HG03039 (cell line): Measurements from ENCODE around the gene NEU1.
"Not testable (repeated sequence)": the region's sequence is repeated elsewhere in the genome, so short reads cannot be mapped to it uniquely, and the experiment has no call there.

ENCODE experiments used
- ATAC-seq: cut with Tn5 transposase; IDR thresholded peaks from one replicate; pipeline ENCODE4 v1.9.1; 2021; ENCODE audit warnings: mild to moderate bottlenecking, moderate library complexity; ENCODE audit not compliant: unreplicated experiment

Gene NEU1

GRCh38 chr6:31822036-31822821, 40.4 kb downstream of the NEU1 start:
- ATAC-seq, result peak; percentile 45

- ATAC-seq, result no peak
Observed at GRCh38 chr6:31821301-31822035, 41.2 kb downstream of the NEU1 start.

GRCh38 chr6:31820399-31820798, 42.2 kb downstream of the NEU1 start:
- ATAC-seq, result not testable (repeated sequence)

GRCh38 chr6:31819871-31820299, 42.7 kb downstream of the NEU1 start:
- ATAC-seq, result no peak

- not testable (repeated sequence) for ATAC-seq
Observed at GRCh38 chr6:31817929-31818511, 44.6 kb downstream of the NEU1 start.

- ATAC-seq, result not testable (repeated sequence)
Observed at GRCh38 chr6:31817133-31817928, 45.3 kb downstream of the NEU1 start.

- no peak for ATAC-seq
Observed at GRCh38 chr6:31815025-31815838, 47.4 kb downstream of the NEU1 start, which contains the start of the genes HSPA1A and HSPA1L. TSS of gene HSPA1A (plus strand) at chr6:31815543. CDS start at chr6:31815757, 214 bp downstream. TSS of gene HSPA1L (minus strand) at chr6:31815283. CDS start at chr6:31811972, 3,311 bp downstream.

GRCh38 chr6:31814677-31815024, 48.0 kb downstream of the NEU1 start:
- ATAC-seq, result no peak

GRCh38 chr6:31813465-31813849, 49.2 kb downstream of the NEU1 start:
- no peak for ATAC-seq

GRCh38 chr6:31811645-31812044, 51.0 kb downstream of the NEU1 start:
- ATAC-seq, result no peak

- not testable (repeated sequence) for ATAC-seq
Observed at GRCh38 chr6:31808599-31808998, 54.0 kb downstream of the NEU1 start.
